ENCODE results near the gene WBP1L.

GRCh38 chr10:102775201-102775934, 31.6 kb downstream of the WBP1L start:
- TF ChIP-seq ZFP41 (tag by site-specific recombination; IDR thresholded peaks at IDR 0.05; ENCODE audit: borderline replicate concordance) (no peak), ZNF121 (tag by site-specific recombination; IDR thresholded peaks at IDR 0.05) (no peak), ZNF202 (tag by site-specific recombination; IDR thresholded peaks at IDR 0.05; ENCODE audit: borderline replicate concordance) (no peak), ZNF510 (tag by site-specific recombination; IDR thresholded peaks at IDR 0.05; ENCODE audit: insufficient replicate concordance) (no peak), CTCF (tag by site-specific recombination; IDR thresholded peaks at IDR 0.05) (no peak), ZNF670 (tag by site-specific recombination; IDR thresholded peaks at IDR 0.05; ENCODE audit: low read depth) (no peak), ZBTB8A (tag by site-specific recombination; IDR thresholded peaks at IDR 0.05) (no peak), ZBTB44 (tag by site-specific recombination; IDR thresholded peaks at IDR 0.05) (no peak), ZNF514 (tag by site-specific recombination; IDR thresholded peaks at IDR 0.05) (no peak), MEIS1 (CRISPR knock-in tag; IDR thresholded peaks at IDR 0.05; ENCODE audit: borderline replicate concordance) (no peak), GLIS1 (tag by site-specific recombination; IDR thresholded peaks at IDR 0.05) (no peak), ZBTB10 (tag by site-specific recombination; IDR thresholded peaks at IDR 0.05) (no peak)
